ENCODE measurements around the gene KCNQ2. TPM values are rescaled to one million over a fixed set of nuclear protein-coding genes. Genes with fewer than 3 reads are reported as not detected.

The KCNQ2 gene
- total RNA-seq, 1 experiment from 2014 or later, result not detected

- H3K27me3 Mint-ChIP-seq (ENCODE audit: insufficient read depth, unreplicated experiment), result no peaks in the 10 kb centered on the region
- H3K4me1 Mint-ChIP-seq (ENCODE audit: insufficient read depth, unreplicated experiment), result no peaks in the 10 kb centered on the region
- TF ChIP-seq, protein P1, sequence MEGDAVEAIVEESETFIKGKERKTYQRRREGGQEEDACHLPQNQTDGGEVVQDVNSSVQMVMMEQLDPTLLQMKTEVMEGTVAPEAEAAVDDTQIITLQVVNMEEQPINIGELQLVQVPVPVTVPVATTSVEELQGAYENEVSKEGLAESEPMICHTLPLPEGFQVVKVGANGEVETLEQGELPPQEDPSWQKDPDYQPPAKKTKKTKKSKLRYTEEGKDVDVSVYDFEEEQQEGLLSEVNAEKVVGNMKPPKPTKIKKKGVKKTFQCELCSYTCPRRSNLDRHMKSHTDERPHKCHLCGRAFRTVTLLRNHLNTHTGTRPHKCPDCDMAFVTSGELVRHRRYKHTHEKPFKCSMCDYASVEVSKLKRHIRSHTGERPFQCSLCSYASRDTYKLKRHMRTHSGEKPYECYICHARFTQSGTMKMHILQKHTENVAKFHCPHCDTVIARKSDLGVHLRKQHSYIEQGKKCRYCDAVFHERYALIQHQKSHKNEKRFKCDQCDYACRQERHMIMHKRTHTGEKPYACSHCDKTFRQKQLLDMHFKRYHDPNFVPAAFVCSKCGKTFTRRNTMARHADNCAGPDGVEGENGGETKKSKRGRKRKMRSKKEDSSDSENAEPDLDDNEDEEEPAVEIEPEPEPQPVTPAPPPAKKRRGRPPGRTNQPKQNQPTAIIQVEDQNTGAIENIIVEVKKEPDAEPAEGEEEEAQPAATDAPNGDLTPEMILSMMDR (IDR thresholded peaks at IDR 0.05; ENCODE audit: unreplicated experiment), result no peak
- no peaks in the 10 kb centered on the region for H3K36me3 Mint-ChIP-seq (ENCODE audit: insufficient read depth, unreplicated experiment)
- ChIA-PET POLR2A (no interaction called here), CTCF (interaction anchor here (0.6 to 1.4 kb wide), 3 partner anchors 22 to 430 kb away, joined by 3 to 6 read pairs (median 4); no protein-coding TSS in a partner anchor)
- no TSS peak for BruUV-seq (replicated peaks)
- intact Hi-C loops (cut with micrococcal nuclease), result no loop called here
- no peak for DNase-seq (ENCODE audit: unreplicated experiment)
- no peak overlapping the region for H3K4me3 Mint-ChIP-seq (ENCODE audit: unreplicated experiment)
- H3K9me3 Mint-ChIP-seq (ENCODE audit: unreplicated experiment), result no peaks in the 10 kb centered on the region
- H3K27ac Mint-ChIP-seq (ENCODE audit: low read depth, unreplicated experiment), result no peak overlapping the region
These were observed 115.9 kb downstream of the KCNQ2 start for GRCh38 chr20:63356511-63356910.

DNA sequence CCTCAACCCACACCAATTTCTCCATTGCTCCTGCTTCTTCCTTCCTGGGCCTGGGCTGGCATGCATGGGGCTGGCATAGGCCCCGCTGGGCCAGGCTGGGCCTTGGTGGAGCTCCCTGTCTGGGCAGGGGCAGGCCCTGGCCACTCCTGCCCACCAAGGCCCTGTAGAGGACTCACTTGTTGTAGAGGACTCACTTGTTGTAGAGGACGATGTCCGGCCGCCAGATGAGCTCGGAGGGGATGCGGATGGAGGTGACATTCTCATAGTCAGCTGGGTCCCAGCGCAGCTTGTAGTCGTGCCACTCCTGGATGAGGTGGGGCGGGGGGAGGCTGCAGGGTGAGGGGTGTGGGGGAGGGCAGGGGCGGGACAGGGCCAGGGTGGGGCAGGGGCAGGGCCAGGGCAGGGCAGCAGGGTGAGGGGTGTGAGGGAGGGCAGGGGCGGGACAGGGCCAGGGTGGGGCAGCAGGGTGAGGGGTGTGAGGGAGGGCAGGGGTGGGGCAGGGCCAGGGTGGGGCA, 116.6 kb downstream of the KCNQ2 start:
- BruUV-seq (replicated peaks), result no TSS peak
- H3K4me3 Mint-ChIP-seq (ENCODE audit: unreplicated experiment), result no peak overlapping the region

DNA sequence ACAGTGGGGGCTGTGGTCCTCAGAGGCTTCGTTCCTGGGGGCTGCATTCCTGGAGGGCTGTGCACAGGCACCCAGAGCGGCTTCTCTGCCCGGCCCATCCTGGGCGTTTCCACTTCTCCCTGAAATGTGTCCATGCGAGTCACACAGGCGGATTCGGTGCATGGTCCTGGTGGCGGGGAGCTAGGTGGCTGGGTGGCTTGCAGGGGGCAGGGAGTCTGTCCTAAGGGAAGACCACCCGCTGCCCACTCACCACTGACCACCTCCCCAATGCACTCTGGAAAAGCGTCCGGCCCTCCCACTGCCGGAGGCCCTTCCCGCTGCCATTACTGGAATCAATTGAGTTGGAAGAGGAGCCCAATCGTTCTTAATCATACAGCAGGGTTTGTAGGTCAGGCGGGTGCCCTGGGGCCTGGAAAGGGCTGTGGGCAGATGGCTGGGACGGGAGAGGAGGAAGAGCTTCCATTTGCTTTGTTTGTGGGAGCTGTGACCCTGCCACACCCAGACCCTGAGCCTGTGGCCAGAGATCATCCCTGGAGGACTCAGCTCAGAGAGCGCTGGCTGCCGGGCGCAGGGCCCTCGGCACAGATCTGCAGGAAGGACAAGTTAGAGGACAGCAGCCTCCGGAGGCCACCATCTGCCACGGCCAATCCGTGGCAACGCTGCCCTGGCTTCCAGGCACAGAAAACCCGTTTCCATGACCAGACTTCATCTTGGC, 117.7 kb downstream of the KCNQ2 start:
- CTCF ChIA-PET, result interaction anchor here (0.8 kb wide), 1 partner anchor 27 kb away, joined by 3 read pairs; no protein-coding TSS in a partner anchor
- H3K27ac Mint-ChIP-seq (ENCODE audit: low read depth, unreplicated experiment), result no peak overlapping the region
- TF ChIP-seq, protein P1 (IDR thresholded peaks at IDR 0.05; ENCODE audit: unreplicated experiment), result no peak

More for the DNA sequence above, 116.6 kb downstream of the KCNQ2 start:
- CTCF ChIA-PET, result interaction anchor here (1.4 kb wide), 1 partner anchor 26 kb away, joined by 6 read pairs; no protein-coding TSS in a partner anchor
- TF ChIP-seq, protein P1 (IDR thresholded peaks at IDR 0.05; ENCODE audit: unreplicated experiment), result no peak
- Mint-ChIP-seq H3K36me3 (ENCODE audit: insufficient read depth, unreplicated experiment) (no peaks in the 10 kb centered on the region), H3K27me3 (ENCODE audit: insufficient read depth, unreplicated experiment) (no peaks in the 10 kb centered on the region), H3K27ac (ENCODE audit: low read depth, unreplicated experiment) (no peak overlapping the region), H3K4me1 (ENCODE audit: insufficient read depth, unreplicated experiment) (no peaks in the 10 kb centered on the region), H3K9me3 (ENCODE audit: unreplicated experiment) (no peaks in the 10 kb centered on the region)
- DNase-seq (ENCODE audit: unreplicated experiment), result no peak
- intact Hi-C loops (cut with micrococcal nuclease), result no loop called here
- POLR2A ChIA-PET, result no interaction called here

DNA sequence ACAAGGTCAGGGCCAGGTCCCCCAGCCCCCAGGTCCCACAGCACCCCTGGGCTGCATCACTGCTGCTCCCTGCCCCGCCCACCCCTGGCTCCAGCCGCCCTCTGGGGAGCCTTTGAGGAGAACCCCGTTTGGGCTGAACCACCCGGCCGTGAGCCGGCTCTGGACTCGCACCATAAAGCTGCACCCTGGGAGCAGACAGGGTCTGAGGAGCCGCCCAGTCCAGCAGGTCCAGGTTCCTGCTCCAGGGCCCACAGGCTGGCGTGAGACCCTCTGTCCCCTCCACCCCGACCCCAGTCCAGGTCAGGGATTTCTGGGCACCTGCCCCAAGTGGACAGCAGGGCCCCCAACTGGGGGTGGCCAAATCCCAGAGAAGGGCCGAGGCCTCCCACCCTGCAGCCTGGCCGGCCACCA, 119.6 kb downstream of the KCNQ2 start:
- TF ChIP-seq, protein P1 (IDR thresholded peaks at IDR 0.05; ENCODE audit: unreplicated experiment), result no peak
- no peaks in the 10 kb centered on the region for H3K4me1 Mint-ChIP-seq (ENCODE audit: insufficient read depth, unreplicated experiment)
- no peak for DNase-seq (ENCODE audit: unreplicated experiment)
- H3K4me3 Mint-ChIP-seq (ENCODE audit: unreplicated experiment), result no peak overlapping the region
- CTCF ChIA-PET, result no interaction called here
- peaks cover 8% of the 10 kb centered on the region for H3K9me3 Mint-ChIP-seq (ENCODE audit: unreplicated experiment)
- BruUV-seq (replicated peaks), result no TSS peak
- no peak overlapping the region for H3K27ac Mint-ChIP-seq (ENCODE audit: low read depth, unreplicated experiment)
- no peaks in the 10 kb centered on the region for H3K36me3 Mint-ChIP-seq (ENCODE audit: insufficient read depth, unreplicated experiment)
- intact Hi-C loops (cut with micrococcal nuclease), result no loop called here
- no peaks in the 10 kb centered on the region for H3K27me3 Mint-ChIP-seq (ENCODE audit: insufficient read depth, unreplicated experiment)
- POLR2A ChIA-PET, result no interaction called here

More for the DNA sequence above, 117.7 kb downstream of the KCNQ2 start:
- no peaks in the 10 kb centered on the region for H3K27me3 Mint-ChIP-seq (ENCODE audit: insufficient read depth, unreplicated experiment)
- no peaks in the 10 kb centered on the region for H3K4me1 Mint-ChIP-seq (ENCODE audit: insufficient read depth, unreplicated experiment)
- no peak for DNase-seq (ENCODE audit: unreplicated experiment)
- H3K9me3 Mint-ChIP-seq (ENCODE audit: unreplicated experiment), result peaks cover 8% of the 10 kb centered on the region
- POLR2A ChIA-PET, result no interaction called here
- H3K4me3 Mint-ChIP-seq (ENCODE audit: unreplicated experiment), result no peak overlapping the region
- H3K36me3 Mint-ChIP-seq (ENCODE audit: insufficient read depth, unreplicated experiment), result no peaks in the 10 kb centered on the region
- BruUV-seq (replicated peaks), result no TSS peak
- intact Hi-C loops (cut with micrococcal nuclease), result no loop called here
